Suppressor macrophage treated with lipopolysaccharide for 4 hours (primary cell): ENCODE results near the gene CDX2.

Experiments used
- DNase-seq: peaks from one replicate; pipeline ENCODE4 v3.0.0-alpha.2; 2020

The CDX2 gene

GRCh38 chr13:27927444-27928352 lies 41.4 kb downstream of the CDX2 start:
- no peak for DNase-seq

DNA sequence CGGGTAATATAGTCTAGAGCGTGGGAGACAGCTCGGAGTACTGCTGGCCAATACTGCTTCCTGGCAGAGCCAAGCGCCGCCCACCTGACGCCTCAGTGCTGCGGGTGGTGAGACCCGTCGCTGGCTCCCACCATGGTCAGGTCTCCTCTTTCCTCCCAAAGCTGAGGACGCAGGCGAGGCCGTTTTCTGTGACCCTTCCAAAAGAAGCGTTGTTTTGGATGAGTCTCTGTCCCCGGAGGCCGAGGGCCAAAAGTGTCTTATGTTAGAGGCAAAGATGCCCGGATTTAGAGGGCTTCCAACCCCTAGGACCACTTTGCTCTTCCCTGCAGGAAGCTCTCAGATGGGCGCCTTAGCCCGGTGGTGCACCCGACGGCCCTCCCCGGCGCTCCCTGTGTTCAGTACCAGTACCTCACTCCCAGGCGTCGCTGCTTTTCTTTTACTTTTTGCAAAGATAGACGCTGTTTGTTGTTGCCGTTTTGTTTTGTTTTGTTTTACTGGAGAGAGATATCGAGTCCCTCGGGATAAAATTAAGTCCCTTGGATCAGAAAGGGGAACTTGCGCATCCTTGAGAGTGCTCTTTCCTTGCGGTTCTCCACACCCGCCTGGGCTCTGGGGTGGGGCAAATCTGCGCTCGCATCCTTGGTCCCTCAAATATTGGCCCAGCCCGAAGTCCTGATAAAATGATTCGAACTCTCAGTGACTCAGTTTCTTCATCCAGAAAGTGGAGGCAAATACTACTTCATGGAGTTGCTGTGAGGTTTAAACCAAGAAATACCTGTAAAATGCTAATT lies 42.3 kb downstream of the CDX2 start:
- DNase-seq: no peak

DNA sequence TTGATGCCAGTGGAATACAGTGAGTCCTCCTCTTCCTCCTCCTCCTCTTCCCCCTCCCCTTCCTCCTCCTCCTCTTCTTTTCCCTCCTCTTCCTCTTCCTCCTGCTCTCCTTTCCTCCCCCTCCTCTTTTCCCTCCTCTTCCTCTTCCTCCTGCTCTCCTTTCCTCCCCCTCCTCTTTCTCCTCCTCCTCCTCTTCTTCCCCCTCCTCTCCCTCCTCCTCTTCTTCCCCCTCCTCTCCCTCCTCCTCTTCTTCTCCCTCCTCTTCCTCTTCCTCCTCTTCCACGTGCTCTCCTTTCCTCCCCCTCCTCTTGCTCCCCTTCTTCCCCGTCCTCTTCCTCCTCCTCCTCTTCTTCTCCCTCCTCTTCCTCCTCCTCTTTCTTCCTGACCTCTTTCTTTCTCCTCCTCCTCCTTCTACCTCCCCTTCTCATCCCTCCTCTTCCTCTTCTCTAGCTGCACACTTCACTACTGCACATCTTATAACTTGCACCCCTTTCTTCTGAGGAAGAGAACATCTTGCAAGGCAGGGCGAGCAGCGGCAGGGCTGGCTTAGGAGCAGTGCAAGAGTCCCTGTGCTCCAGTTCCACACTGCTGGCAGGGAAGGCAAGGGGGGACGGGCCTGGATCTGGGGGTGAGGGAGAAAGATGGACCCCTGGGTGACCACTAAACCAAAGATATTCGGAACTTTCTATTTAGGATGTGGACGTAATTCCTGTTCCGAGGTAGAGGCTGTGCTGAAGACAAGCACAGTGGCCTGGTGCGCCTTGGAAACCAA lies 43.7 kb downstream of the CDX2 start:
- no peak for DNase-seq

GRCh38 chr13:27924529-27925141 lies 44.5 kb downstream of the CDX2 start:
- DNase-seq: no peak

- DNase-seq: no peak
Measured at GRCh38 chr13:27923794-27924528, 45.2 kb downstream of the CDX2 start.

- no peak for DNase-seq
Measured at GRCh38 chr13:27922883-27923612, 46.1 kb downstream of the CDX2 start.

GRCh38 chr13:27921961-27922882 lies 46.9 kb downstream of the CDX2 start:
- no peak for DNase-seq

- DNase-seq: no peak
Measured at GRCh38 chr13:27921421-27921960, 47.6 kb downstream of the CDX2 start.

GRCh38 chr13:27920677-27921420 lies 48.3 kb downstream of the CDX2 start:
- DNase-seq: peak; percentile 19

DNA sequence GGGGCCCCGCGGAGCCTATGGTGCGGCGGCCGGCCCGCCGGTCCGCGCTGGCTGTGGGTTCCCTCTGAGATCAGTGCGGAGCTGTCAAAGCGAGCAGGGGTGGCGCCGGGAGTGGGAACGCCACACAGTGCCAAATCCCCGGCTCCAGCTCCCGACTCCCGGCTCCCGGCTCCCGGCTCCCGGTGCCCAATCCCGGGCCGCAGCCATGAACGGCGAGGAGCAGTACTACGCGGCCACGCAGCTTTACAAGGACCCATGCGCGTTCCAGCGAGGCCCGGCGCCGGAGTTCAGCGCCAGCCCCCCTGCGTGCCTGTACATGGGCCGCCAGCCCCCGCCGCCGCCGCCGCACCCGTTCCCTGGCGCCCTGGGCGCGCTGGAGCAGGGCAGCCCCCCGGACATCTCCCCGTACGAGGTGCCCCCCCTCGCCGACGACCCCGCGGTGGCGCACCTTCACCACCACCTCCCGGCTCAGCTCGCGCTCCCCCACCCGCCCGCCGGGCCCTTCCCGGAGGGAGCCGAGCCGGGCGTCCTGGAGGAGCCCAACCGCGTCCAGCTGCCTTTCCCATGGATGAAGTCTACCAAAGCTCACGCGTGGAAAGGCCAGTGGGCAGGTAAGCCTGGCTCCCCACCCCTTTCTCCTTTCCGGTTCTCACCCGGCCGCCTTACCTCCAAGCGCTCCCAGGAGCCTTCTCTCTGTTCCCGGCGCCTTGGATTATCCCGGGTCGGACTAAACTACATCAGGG lies 49.0 kb downstream of the CDX2 start, which contains the start of gene PDX1:
TSS of gene PDX1 (plus strand) at position 67 of the 743 bp plus-strand sequence. CDS start at position 206, 139 bp downstream.
- peak; percentile 35 for DNase-seq

- no peak for DNase-seq
Measured at GRCh38 chr13:27919659-27919933, 49.5 kb downstream of the CDX2 start.

DNA sequence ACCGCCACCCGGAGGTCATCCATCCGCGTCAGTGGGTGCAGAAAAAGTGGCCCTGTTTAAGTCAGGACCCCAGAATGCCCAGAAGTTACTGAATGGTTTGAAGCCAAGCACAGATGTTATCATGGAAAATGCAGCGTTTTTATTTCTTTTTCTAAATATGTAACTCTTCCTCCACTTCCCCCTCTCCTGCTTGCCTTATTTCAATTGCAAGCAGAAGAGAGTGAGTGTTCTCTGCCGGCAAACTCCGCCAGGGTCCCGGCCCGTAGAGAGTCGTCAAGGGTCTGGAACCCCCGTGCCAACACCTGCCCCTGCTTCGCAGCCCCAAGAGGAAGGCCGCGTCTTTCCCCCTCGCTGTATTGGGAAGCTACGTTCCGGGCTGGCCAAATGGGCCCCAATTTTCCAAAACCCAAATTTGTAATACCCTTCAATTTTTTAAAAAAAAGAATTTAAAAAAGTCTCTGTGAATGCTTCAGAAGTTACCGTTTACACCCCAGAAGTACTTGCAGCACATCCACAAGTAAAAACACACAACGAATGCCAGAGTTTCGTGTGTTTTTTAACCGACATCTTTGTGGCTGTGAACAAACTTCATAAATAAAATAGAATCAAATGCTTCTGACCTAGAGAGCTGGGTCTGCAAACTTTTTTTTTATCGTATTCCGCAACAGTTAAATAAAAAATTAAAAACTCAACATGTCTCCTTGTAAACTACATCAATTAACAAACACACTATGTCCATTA lies 50.0 kb downstream of the CDX2 start:
- no peak for DNase-seq

DNA sequence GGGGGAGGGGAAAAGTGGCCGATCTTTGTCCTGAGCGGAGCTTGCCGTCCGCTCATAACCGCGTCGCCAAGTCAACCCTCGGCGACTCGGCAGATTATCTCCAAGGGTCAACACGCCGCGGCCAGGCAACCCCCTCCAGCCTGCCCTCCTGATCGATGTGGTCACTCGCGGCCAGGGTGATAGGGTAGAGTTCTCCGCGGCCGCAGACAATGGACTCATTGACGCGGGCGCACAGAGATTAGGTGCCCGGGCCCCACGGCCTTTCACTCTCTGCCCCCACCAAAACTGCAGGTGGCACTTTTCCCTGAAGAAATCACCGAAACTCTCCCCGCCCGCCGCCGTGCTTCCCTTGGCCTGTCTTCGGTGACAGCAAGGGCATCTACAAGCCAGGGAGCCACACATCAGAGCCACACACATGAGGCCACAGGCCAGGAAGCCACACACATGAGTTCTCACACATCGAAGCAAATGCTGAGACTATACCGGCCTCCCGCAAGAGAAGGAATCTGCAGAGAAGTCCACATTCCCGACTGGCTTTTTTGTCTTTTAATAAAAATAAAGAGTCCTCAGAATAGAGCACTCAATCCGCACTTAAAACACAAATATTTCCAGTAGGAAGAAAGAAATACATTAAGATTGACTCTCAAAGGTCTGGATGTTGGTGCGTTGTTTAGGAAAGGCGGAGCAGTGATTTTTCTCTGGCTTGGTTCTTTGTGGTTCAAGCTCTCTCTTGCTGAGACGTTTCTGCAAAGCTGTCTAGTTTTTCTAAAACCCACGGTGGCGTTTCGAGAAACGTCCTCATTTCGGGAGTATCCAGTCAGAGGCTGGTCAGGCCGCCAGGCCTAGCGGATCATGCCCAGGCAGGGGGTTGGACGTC lies 50.8 kb downstream of the CDX2 start:
- no peak for DNase-seq

DNA sequence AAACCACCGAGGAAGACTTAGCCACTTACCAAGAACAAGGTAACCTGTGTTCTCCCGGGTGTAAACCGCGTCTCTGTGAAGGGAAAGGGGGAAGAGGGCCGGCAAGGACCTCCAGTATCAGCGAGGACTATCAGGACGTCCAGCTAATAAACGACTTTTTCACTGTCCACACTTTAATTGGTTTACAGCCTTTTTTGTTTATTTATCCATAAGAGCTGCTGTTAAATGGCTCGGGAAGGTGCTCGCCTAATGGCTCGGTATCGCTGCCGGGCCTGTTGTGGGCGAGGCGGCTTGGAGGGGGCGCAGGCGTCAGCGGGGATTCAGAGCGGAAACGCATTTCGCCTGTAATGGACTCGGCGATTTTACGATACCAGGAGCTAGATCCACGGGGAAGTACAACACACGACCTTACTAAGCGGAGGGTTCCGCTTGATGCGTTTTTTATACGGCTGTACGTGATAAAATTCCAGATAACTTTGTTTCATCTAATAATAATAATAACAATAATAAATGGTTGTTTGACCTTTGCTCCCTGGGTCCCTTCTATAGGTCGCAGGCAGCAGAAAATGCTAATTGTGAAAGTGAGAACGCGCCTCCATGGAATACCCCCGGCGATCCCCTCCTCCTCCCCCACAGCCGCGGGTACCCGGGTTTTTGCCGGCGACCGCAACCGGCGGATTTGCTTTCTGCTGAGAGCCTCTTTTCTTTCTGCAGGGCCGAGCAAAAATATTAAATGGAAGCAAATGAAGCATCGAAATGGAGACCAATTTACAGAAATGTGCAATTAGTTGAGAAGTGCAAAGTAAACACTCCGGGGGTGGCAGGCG lies 51.8 kb downstream of the CDX2 start:
- DNase-seq: no peak

GRCh38 chr13:27915301-27916207 lies 53.6 kb downstream of the CDX2 start:
- no peak for DNase-seq
